Glomerular endothelial cell (primary cell): Measurements from ENCODE around the gene LDLRAD4. TPM values are rescaled to one million over a fixed set of nuclear protein-coding genes. Genes with fewer than 3 reads are reported as not detected.

Experiments used
- DNase-seq: peaks from one replicate; pipeline ENCODE4 v3.0.0-alpha.2; 2011; ENCODE audit warnings: low read depth, low spot score; ENCODE audit errors: extremely low read depth
- total RNA-seq: library from RNA; depleted of rRNA; stranded (reverse); fragments of >200 nt; gene quantifications from 2 replicates; pipeline ENCODE4 v1.2.3, GENCODE V29; 2015

LDLRAD4 gene
- total RNA-seq, result 2.2 and 13.4 TPM in 2 replicates

DNA sequence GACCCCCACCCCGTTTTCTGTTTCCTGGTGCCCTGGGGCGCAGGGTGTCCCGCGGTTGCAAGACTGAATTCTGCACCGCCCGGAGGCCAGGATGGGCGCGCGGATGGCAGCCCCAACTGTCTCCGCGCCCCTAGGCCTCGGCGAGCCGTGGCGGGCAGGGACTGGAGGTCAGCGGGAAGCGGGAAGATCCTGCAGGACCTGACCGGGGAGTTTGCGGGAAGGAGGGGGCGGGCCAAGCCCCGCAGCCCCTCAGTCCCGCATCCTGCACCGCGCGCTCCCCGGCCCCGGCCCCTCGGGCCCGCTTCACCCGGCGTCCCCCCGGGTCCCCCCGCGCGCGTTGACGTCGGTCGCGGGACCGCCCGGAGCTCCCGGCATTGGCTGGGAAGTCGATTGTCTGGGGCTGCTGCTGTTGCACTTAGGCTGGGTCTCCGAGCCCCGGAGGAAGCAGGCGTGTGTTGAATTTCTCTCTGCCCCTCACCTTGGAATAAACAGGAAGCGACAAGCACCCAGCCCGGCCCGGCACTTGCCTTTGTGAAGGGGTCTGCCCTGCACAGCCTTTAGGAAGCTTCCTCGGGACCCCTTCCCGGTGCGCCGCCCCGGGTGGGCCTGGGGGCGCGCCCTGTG lies at the start of gene LDLRAD4:
LDLRAD4 (plus strand) TSS at position 393 of the 624 bp plus-strand sequence.
- DNase-seq, result no peak

DNA sequence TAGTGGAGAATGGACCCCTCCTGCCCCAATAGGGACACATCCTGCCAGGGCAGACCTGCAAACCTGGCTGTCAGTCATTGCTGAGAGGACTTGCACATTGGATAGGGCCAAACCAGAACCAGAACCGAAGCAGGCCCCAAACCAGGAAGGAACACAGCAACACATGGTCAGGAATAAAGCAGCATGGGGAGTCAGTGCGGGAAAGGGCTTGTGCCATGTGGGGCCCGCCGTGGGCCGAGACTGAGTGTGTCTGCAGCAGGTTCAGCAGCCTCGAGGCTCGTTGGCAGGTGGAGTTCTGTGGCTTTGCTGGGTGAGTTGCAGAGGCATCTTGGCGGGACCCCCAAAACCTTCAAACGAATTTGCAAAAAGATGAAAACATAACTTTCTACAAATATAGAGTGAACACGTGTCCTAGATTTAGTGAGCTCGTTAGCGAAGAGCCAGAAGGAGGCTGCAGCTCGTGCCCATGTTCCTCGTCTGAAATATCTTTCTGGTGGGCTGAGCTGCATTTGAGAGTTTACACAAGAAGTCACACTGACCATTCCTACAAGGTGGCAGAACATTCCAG lies 44.9 kb upstream of the LDLRAD4 start:
- DNase-seq, result no peak

DNA sequence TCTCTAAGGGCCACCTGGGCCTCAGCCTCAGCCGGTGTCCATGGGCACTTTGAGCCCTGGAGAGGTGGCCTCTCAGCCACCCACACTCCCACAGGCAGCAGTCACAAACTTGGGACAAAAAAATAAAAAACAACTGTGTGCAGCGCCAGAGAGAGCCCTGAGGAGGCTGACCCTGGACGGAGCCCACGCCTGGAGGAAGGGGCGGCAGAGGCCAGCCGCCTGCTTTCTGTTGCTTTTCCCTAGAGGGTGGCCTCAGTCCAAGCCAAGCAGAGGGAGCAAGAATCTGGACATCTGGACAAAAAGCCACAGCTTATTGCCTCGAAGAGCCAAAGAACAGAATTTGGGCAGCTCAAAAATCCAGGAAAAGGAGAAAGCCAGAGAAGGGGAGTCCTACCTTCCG lies 43.3 kb upstream of the LDLRAD4 start:
- DNase-seq, result no peak

DNA sequence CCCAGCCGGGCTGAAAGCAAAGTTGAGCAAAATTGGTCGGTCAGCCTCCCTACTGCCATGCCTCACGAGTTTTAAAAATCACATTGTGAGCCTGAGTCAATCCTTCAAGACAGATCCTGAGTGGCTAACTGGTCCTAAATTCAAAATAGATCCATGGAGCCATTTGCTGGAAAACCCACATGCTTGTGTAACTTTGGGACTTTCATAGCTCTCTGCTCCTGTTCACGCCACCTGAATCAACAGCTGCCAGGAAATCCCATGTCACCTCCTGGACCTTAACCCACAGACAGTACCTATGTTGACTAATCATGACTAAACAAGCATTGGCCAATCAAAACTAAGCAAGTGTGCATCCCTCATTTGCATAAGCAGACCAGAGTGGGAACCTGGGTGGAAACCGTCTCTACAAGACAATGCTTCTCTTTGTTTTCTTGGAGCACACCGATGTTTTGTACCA lies 42.8 kb upstream of the LDLRAD4 start:
- DNase-seq, result no peak

DNA sequence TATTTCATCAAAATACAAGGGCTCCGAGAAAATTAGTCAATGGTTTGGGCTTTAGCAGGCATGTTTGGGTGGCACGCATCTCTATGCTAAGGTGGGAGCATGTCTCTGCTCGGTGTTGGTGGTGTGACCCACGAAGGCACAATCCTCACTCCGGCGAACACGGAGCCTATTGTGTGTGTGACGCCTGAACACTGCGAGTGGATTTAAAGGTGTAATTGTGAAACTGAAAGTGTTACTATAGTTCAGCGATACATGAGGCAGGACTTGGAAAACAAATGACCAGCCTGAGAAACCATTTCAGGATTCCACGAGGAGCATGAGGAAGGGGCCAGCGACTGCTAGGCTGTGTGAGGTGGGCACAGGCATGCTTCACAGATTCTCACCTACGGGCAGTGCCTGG lies 41.7 kb upstream of the LDLRAD4 start:
- no peak for DNase-seq

DNA sequence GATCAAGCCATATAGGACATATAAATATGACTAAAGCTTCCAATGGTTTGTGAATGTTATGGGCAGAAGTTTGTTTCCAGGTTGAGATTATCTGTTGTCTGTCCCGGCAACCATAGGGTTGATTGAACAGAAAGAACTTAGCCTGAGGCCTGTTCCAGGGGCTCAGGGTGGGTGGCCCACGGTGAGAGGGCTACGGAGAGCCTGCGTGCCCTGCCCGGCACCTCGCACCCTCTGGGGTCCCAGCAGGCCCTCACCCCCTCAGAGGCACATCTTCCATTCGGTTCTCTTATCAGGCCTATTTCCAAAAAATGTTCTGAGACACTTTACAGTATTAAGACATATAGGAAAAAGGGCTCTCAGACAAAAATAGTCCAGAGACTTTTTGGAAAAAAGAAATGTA lies 40.4 kb upstream of the LDLRAD4 start:
- DNase-seq, result no peak

DNA sequence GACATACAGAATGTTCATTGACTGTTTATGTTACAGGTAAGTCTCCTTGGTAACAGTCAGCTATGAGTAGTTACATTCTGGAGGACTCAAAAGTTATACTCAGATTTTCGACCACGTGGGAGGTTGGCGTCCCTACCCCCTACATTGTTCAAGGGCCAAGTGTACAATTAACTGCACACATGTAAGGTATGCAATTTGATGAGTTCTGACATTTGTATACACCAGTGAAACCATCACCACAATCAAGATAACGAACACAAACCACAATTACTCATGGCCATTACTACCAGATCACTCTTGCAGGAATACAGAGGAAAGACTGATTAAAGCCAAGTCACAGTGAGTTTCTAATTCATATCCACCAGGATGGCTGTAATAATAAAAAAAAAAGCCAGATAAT lies 39.6 kb upstream of the LDLRAD4 start:
- no peak for DNase-seq

DNA sequence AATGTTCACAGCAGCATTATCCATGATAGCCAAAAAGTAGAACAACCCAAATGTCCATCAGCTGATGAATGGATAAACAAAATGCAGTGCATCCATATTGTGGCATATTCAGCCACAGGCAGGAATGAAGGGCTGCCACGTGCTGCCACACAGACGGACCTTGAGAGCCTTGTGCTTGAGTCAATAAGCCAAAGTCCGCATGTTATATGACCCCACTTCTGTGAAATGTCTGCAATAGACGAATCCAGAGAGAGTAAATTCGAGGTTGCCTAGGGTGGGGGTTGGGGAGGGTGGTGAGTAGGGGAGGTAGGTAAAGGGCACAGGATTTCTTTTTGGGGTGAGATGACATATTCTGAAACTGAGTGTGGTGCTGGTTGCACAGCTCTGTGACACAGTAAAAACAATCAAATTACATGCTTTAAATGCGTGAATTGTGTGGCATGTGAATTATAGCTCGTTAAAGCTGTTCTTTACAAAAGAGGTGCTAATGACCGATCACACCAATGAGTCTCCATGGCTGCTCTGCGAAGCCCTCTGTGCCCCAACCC lies 38.9 kb upstream of the LDLRAD4 start:
- DNase-seq, result no peak

DNA sequence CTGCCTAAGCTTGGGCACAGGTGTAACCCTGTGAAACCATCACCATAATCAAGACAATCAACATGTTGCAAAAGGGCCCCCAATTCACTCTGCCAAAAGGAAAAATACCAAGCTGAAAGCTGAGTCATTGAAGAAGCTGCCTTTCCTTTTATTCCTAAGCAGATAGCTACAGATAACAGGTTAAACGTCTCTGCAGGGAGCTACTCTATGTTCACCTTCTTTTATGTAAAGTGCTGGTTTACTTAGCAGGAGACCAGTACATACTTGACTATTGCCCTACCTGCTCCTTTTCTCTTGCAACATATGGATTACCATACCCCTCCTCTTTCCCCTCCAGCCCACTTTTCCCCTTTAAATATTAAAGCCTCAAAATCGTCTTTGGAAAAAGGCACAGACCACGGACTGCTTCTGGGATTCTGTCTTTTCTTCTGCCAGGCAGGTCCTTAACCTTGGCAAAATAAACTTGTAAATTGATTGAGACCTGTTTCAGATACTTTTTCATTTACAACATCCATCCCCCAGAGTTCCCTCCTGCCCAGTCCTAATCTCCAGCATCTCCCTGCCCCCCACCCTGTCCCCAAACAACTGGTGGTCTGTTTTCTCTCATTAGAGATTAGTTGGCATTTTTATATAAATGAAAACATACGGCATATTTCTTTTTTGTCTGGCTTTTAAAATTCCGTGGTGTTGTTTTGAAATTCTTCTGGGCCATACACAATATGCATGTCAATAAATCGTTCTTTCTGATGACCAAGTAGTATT lies 37.8 kb upstream of the LDLRAD4 start:
- DNase-seq, result no peak

DNA sequence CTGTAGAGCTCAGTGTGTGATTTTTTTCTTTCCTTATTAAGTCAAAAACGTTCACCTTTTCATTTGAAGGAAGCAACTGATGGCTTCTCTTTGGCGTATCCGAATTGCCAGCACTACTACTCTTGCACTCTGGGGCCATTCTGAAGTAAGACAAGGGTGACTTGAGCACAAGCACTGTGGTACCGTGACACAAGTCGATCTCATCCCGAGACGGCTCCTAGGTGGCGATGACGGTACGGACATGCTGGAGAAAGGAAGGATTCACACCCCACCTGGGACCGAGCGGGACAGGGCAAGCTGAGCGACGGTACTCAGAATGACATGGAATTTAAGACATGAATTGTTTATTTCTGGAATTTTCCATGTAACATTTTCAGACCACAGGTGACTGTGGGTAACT lies 36.8 kb upstream of the LDLRAD4 start:
- DNase-seq, result no peak

DNA sequence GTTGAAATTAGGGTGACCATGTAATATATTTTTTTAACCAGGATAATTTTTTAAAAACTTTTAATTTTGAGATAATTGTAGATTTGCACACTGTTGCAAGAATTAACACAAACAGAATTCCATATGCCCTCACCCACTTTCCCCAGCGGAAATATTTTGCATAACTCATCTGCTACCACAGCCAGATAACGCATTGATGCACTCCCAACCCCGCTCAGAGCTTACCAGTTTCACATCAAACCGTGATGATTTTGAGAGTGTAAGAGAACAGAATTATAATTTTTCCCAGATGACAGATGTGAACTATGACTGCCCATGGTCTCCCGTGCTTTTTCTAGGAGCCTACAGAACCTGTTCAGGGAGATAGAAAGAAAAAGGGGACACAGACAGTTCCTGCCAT lies 35.2 kb upstream of the LDLRAD4 start:
- DNase-seq, result no peak

DNA sequence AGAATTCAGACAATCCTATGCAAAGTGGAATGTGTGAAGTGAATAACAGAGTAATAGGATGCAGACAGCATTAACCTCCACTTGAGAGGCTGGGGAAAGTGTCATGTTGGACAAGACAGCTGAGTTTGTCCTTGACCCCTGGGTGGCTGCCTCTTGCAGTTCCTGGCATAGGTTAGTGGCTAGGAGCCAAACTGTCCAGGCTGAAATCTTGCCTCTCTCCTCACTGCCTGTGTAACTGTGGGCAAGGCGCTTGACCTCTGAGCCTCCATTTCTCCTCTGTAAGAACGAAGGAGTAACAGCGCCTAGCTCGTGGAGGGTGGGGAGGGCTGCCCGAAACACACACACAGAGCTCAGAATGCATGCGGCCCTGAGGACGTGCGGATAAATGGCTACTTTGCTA lies 34.8 kb upstream of the LDLRAD4 start:
- DNase-seq, result no peak

DNA sequence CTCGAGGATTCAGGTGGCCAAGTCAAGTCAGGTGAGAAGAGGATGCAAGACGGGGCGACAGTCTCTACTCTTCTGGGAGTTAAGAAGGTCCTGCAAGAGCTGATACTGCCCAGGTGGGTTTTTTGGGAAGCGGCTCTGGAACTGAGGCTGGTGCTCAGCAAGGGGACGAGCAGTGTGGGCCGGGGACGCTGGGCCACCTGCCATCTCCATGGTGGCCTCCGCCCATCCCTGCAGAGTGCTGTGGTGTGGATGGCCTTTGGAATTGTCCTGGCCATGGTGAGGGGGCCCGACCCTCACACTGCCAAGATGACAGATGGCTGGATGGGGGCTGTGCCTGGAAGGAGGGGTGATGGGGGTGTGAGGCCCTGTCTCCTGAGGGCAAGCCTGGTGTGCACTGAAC lies 34.2 kb upstream of the LDLRAD4 start:
- DNase-seq, result no peak

DNA sequence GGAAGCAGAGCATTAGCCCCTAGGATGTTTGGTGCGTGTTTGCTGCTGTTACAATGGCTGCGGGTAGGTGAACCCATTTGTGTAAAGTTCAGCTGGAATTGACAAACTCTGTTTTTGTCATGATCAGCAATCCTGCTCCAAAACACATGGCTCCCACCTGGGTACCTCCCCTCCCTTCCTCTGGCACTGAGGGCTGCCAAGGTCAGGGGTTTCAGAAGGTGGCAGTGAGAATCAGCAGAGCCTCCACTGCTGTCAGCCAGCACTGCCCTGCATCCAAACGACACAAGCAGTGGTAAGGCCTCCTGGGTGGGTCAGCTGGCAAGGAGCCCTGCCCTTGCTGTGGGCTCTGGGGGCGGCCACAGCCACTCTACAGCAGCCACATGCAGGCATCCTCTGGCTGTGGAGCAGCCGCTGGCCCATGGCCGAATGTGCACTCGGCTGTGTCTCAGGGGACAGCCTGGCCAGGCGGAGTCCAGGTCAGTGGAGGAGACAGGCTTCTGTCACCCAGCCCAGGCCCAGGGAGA lies 32.8 kb upstream of the LDLRAD4 start:
- no peak for DNase-seq

DNA sequence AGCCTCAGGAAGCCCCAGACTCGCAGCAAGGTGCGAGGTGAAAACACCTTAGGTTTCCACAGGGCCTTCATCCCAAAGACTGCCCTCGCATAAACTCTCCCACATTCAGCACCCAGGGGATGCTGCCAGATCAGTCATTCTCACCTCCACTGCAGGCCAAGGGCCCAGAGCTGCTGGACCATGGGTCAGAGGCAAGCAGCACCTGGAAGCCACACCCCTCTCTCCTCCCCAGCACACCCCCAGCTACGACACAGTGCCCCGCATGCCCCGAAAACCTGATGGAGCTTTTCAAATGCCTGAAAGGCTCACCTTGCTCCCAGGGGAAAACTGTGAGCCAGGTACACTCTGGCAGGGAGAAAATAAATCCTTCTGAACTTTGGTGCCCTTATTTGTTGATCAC lies 31.9 kb upstream of the LDLRAD4 start:
- DNase-seq, result no peak

DNA sequence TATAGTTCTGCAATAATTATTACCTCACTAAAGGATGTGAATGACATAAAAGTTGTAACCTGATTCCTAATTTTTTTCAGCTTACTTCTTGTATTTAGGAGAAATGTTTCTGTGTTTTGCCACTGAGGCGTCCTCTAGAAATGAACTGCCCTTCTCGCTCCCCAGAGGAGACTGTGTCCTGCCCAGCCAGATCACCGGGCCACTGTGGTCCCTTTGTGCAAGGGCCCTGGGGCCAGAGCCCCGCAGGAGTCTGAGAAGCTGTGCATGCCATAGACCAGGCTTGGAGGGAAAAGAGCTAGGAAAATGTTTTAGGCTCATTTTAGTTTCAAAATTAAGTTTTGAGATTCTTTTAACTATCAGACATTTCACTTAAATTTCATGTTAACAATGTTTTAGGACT lies 31.1 kb upstream of the LDLRAD4 start:
- no peak for DNase-seq

DNA sequence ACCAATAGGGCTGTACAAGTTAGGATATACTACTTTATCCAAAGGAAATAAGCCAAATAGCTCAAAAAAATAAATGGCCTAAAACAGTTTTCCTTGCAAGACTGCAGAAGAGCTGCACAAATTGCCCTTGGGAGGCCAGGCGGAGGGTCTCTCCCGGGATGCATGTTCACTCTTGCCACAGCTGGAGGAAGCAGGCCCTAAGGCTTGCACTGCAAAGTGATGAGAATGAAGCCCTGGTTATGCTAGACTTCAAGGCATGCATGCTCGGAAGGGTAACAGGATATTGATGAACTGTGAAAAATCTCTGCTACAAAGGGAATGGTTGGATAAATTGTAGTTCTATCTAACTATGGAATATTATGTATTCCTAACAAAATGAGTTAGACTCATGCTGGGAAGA lies 27.5 kb upstream of the LDLRAD4 start:
- no peak for DNase-seq

DNA sequence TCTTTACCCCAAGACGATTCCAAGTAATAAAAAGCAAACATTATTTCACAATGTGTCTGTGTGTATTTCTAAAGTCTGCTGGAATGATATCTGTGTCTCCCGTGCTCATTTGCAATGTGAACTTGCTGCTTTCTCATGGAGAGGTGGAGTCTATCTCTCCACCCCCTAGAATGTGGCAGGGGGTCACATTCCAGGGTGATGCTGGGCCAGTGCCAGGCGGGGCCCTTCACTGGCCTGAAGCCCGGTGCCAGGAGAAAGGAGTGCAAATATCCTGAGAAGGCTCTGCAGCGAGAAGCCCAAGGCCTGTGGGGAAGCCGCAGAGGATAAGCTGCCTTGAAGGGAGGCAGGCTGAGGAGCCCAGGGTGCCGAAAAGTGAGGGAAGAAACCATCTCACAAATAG lies 26.8 kb upstream of the LDLRAD4 start:
- DNase-seq, result no peak

DNA sequence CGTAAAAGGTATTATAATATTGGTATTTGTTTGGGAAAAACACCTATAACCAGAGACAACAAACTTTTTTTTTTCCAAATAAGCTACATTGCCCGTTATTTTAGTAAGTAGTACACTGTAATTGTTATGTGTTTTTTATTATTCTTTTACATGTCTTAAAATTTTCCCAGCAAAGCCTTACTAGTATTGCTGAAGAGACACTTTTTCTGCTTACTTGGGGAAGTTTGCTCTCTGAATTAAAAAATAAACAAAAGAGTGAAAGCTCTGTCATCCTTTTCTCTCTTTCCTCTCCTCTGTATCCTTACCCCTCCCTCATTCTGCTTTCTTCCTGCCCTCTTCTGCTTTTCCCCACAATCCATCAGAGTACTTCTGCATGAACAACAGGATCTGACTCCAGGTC lies 25.6 kb upstream of the LDLRAD4 start:
- DNase-seq, result no peak

DNA sequence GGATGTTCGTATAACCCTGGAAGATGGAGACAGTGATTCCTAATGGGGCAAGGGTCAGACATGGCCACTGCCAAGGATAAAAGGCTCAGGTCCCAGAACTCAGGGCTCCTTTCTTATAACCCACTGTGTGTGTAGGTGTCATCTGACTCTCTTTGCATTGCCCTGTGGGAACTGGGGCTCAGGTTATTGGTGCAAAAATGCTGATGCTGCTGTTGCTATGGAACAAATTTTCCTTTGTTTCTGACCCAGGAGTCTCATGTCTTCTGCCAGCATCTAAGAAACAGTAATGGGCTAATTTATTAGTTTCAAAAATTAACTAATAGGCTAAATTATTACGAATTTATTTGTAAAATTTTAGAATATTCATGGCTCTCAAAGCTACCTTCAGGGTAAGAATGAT lies 24.3 kb upstream of the LDLRAD4 start:
- DNase-seq, result no peak

DNA sequence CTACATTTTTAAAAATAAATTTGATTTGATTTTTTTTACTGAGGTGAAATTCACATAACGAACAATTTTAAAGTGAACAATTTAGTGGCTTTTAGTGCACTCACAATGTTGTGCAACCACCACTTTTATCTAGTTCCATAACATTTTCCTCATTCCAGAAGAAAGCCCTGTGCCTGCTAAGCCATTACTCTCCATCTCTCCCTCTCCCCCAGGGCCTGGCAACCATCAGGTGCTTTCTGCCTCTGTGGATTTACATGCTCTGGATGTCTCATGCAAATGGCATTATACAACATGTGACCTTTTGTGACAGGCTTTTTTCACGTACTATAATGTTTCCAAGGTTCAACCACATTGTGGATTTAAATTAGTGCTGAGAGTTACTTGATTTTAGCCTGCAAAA lies 19.9 kb upstream of the LDLRAD4 start:
- no peak for DNase-seq

DNA sequence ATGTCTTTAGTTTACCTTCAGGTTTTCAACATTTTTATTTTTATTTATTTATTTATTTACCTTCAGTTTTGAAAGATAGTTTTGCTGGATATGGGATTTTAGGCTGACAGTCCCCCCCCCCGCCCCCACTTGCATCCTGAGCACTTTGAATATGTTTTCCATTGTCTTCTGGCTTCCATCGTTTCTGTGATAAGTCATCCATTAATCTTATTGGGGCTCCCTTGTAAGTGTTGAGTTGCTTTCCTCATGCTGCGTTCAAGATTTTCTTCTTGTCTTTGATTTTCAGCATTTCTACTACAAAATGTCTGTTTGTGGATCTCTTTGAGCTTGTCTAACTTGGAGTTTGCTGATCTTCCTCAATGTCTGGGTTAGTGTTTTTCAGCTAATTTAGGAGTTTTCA lies 19.4 kb upstream of the LDLRAD4 start:
- DNase-seq, result no peak
